SK-N-SH (cell line): ENCODE results near the gene UMOD.

Experiments used
- POLR2AphosphoS5 ChIP-seq: IDR thresholded peaks from 2 replicates; pipeline ENCODE4 v1.6.1; 2012; ENCODE audit warnings: low read depth, low read length
- SIN3A ChIP-seq: IDR thresholded peaks from 2 replicates; pipeline ENCODE4 v1.6.1; 2012; ENCODE audit warnings: low read depth, mild to moderate bottlenecking, low read length, moderate library complexity, borderline replicate concordance
- TF ChIP-seq, protein P1 (sequence below): fragments of 200-600 bp; sonication (generic); IDR thresholded peaks from 2 replicates; pipeline ENCODE4 v1.6.1; 2017; ENCODE audit warnings: antibody characterized with exemption, mild to moderate bottlenecking, moderate library complexity
- TF ChIP-seq, protein P2 (sequence below): IDR thresholded peaks from 2 replicates; pipeline ENCODE4 v1.4.0; 2012; ENCODE audit warnings: low read depth, borderline replicate concordance

DNA sequence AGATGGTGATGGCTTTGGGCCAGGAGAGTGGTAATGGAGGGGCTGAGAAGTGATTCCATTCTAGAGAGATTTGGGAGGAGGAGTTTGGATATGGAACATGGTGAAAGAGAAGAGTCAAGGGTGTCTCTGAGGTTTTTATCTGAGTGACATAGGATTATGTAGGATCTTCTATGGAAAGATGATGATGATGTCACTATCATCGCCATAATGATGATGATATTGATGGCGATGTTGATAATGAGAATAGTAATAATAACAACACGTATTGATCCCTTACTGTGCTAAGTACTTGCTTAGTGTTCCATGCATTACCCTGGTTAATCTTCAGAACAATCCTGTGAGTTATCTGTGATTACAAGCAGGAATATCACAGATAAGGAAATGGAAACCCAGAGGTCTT lies 35.5 kb upstream of the UMOD start:
- TF ChIP-seq, protein P1, sequence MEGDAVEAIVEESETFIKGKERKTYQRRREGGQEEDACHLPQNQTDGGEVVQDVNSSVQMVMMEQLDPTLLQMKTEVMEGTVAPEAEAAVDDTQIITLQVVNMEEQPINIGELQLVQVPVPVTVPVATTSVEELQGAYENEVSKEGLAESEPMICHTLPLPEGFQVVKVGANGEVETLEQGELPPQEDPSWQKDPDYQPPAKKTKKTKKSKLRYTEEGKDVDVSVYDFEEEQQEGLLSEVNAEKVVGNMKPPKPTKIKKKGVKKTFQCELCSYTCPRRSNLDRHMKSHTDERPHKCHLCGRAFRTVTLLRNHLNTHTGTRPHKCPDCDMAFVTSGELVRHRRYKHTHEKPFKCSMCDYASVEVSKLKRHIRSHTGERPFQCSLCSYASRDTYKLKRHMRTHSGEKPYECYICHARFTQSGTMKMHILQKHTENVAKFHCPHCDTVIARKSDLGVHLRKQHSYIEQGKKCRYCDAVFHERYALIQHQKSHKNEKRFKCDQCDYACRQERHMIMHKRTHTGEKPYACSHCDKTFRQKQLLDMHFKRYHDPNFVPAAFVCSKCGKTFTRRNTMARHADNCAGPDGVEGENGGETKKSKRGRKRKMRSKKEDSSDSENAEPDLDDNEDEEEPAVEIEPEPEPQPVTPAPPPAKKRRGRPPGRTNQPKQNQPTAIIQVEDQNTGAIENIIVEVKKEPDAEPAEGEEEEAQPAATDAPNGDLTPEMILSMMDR = no peak
- TF ChIP-seq, protein P2, sequence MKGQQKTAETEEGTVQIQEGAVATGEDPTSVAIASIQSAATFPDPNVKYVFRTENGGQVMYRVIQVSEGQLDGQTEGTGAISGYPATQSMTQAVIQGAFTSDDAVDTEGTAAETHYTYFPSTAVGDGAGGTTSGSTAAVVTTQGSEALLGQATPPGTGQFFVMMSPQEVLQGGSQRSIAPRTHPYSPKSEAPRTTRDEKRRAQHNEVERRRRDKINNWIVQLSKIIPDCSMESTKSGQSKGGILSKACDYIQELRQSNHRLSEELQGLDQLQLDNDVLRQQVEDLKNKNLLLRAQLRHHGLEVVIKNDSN = no peak
- TF ChIP-seq POLR2AphosphoS5 (no peak), SIN3A (no peak)
